Measurements from ENCODE around the gene EIF5.

DNA sequence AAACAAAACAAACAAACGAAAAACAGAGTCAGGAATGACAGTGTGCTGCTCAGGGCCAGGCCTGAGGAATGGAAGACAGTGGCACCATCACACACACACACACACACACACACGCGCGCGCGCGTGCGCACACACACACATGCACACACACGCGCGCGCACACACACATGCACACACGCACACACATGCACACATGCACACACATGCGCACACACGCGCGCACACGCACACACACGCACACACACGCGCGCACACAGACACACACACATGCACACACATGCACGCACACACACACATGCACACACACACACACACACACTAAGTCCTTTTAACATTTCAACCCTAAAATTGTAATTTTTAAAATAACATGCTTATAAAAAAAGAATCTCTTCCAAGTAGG lies 38.0 kb downstream of the EIF5 start:
- TF ChIP-seq, protein P1, sequence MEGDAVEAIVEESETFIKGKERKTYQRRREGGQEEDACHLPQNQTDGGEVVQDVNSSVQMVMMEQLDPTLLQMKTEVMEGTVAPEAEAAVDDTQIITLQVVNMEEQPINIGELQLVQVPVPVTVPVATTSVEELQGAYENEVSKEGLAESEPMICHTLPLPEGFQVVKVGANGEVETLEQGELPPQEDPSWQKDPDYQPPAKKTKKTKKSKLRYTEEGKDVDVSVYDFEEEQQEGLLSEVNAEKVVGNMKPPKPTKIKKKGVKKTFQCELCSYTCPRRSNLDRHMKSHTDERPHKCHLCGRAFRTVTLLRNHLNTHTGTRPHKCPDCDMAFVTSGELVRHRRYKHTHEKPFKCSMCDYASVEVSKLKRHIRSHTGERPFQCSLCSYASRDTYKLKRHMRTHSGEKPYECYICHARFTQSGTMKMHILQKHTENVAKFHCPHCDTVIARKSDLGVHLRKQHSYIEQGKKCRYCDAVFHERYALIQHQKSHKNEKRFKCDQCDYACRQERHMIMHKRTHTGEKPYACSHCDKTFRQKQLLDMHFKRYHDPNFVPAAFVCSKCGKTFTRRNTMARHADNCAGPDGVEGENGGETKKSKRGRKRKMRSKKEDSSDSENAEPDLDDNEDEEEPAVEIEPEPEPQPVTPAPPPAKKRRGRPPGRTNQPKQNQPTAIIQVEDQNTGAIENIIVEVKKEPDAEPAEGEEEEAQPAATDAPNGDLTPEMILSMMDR (IDR thresholded peaks at IDR 0.05; ENCODE audit: extremely low read depth in 1 of 2, insufficient read depth in 1 of 2, low read depth in 1 of 2, low read length in 2 of 2) = no peak
- TF ChIP-seq MYC (IDR thresholded peaks at IDR 0.05; ENCODE audit: low read depth, low read length) = no peak
- TF ChIP-seq, protein P2, sequence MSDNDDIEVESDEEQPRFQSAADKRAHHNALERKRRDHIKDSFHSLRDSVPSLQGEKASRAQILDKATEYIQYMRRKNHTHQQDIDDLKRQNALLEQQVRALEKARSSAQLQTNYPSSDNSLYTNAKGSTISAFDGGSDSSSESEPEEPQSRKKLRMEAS (IDR thresholded peaks at IDR 0.05; ENCODE audit: insufficient read depth, insufficient read length) = no peak
- TF ChIP-seq POLR2A (IDR thresholded peaks at IDR 0.05; ENCODE audit: low read depth, low read length) = no peak
- no peak for TF ChIP-seq EZH2 (IDR thresholded peaks at IDR 0.05; ENCODE audit: borderline replicate concordance, low read depth, low read length, severe bottlenecking)
- no peak for TF ChIP-seq GATA2 (IDR thresholded peaks at IDR 0.05; ENCODE audit: insufficient read depth, insufficient read length, low read depth, low read length)
- TF ChIP-seq JUN (IDR thresholded peaks at IDR 0.05; ENCODE audit: borderline replicate concordance, insufficient read depth, insufficient read length, low read depth) = no peak

All from endothelial cell of umbilical vein (primary cell).